Trophoblast cell (in vitro differentiated cells and primary cell): ENCODE data around the gene RNU6-9.

Source experiments
- DNase-seq, 2 donors: peaks; one replicate each; pipeline ENCODE4 v3.0.0-alpha.2; 2016
- H2AFZ ChIP-seq: 2 replicates; pipeline ENCODE4 v1.6.1; 2013; ENCODE audit warnings: low read length, moderate library complexity, mild to moderate bottlenecking; ENCODE audit not compliant: insufficient read depth, poor library complexity
- H2AK5ac ChIP-seq: 2 replicates; pipeline ENCODE4 v1.6.1; 2013; ENCODE audit warnings: mild to moderate bottlenecking, low read length
- H2BK120ac ChIP-seq: 2 replicates; pipeline ENCODE4 v1.6.1; 2013; ENCODE audit warnings: low read length, mild to moderate bottlenecking, moderate library complexity; ENCODE audit not compliant: insufficient read depth, poor library complexity
- H2BK12ac ChIP-seq: 2 replicates; pipeline ENCODE4 v1.6.1; 2013; ENCODE audit warnings: mild to moderate bottlenecking, low read length, moderate library complexity
- H2BK5ac ChIP-seq: 2 replicates; pipeline ENCODE4 v1.6.1; 2013; ENCODE audit warnings: low read length, low read depth, moderate library complexity, mild to moderate bottlenecking; ENCODE audit not compliant: poor library complexity
- H3K14ac ChIP-seq: 2 replicates; pipeline ENCODE4 v1.6.1; 2013; ENCODE audit warnings: mild to moderate bottlenecking, low read length
- H3K18ac ChIP-seq: 2 replicates; pipeline ENCODE4 v1.6.1; 2013; ENCODE audit warnings: mild to moderate bottlenecking, low read length
- H3K23ac ChIP-seq: 2 replicates; pipeline ENCODE4 v1.6.1; 2013; ENCODE audit warnings: low read length
- H3K27ac ChIP-seq: 2 replicates; pipeline ENCODE4 v1.5.1; 2013; ENCODE audit warnings: low read depth, mild to moderate bottlenecking, inconsistent platforms, low read length, moderate library complexity
- H3K27me3 ChIP-seq: 2 replicates; pipeline ENCODE4 v1.6.1; 2013; ENCODE audit warnings: inconsistent platforms, mild to moderate bottlenecking, low read length, moderate library complexity; ENCODE audit not compliant: insufficient read depth
- H3K36me3 ChIP-seq, 2 experiments: 1 replicate in 1 of 2; 2 replicates in 1 of 2; pipeline ENCODE4 v1.6.1; 2013; ENCODE audit warnings: low read length in 2 of 2, mild to moderate bottlenecking in 2 of 2, moderate library complexity in 1 of 2; ENCODE audit not compliant: insufficient read depth in 2 of 2, control insufficient read depth in 1 of 2
- H3K4ac ChIP-seq: 2 replicates; pipeline ENCODE4 v1.6.1; 2013; ENCODE audit warnings: low read depth, mild to moderate bottlenecking, low read length, moderate library complexity
- H3K4me1 ChIP-seq, 2 experiments: 1 replicate in 1 of 2; 2 replicates in 1 of 2; pipeline ENCODE4 v1.6.1; 2013; ENCODE audit warnings: low read length in 2 of 2, mild to moderate bottlenecking in 2 of 2, moderate library complexity in 1 of 2; ENCODE audit not compliant: insufficient read depth in 2 of 2, control insufficient read depth in 1 of 2
- H3K4me2 ChIP-seq: 2 replicates; pipeline ENCODE4 v1.6.1; 2013; ENCODE audit warnings: inconsistent platforms, mild to moderate bottlenecking, low read length, moderate library complexity
- H3K4me3 ChIP-seq: 2 replicates; pipeline ENCODE4 v1.5.1; 2013; ENCODE audit warnings: mild to moderate bottlenecking, low read depth, low read length, inconsistent platforms
- H3K79me1 ChIP-seq: one replicate; pipeline ENCODE4 v1.6.1; 2013; ENCODE audit warnings: low read length
- H3K79me2 ChIP-seq: 2 replicates; pipeline ENCODE4 v1.6.1; 2013; ENCODE audit warnings: low read length, mild to moderate bottlenecking; ENCODE audit not compliant: control insufficient read depth, insufficient read depth, poor library complexity
- H3K9ac ChIP-seq: 2 replicates; pipeline ENCODE4 v1.6.1; 2013; ENCODE audit warnings: mild to moderate bottlenecking, low read length
- H3K9me3 ChIP-seq: 2 replicates; pipeline ENCODE4 v1.6.1; 2013; ENCODE audit warnings: low read depth, mild to moderate bottlenecking, control low read depth, inconsistent platforms, low read length; ENCODE audit not compliant: insufficient read depth
- H4K12ac ChIP-seq: 2 replicates; pipeline ENCODE4 v1.6.1; 2013; ENCODE audit warnings: low read depth, mild to moderate bottlenecking, low read length, moderate library complexity
- H4K8ac ChIP-seq: 2 replicates; pipeline ENCODE4 v1.6.1; 2013; ENCODE audit warnings: low read depth, mild to moderate bottlenecking, low read length, moderate library complexity
- H4K91ac ChIP-seq: one replicate; pipeline ENCODE4 v1.6.1; 2013; ENCODE audit warnings: low read depth, mild to moderate bottlenecking, low read length, moderate library complexity
- WGBS: extraction: QIAGEN DNeasy Blood & Tissue Kit; methylation state at CpG from one replicate; pipeline ENCODE4 v1.1.7; 2013; ENCODE audit warnings: missing lambda C conversion rate; ENCODE audit not compliant: insufficient read length, insufficient coverage; ENCODE audit errors: extremely low coverage; 5-methylcytosine and 5-hydroxymethylcytosine counted together

The RNU6-9 gene

GRCh38 chr19:917323-918151 is 24.3 kb downstream of the RNU6-9 start, which contains the start of gene KISS1R:
KISS1R (plus strand) TSS chr19:917333; CDS start chr19:917503, 170 bp downstream.
- Histone ChIP-seq H3K4ac (no peak within 1 kb of the TSS), H2AFZ (no peak within 1 kb of the TSS), H3K4me1 (peaks cover 9 to 18% of the 10 kb centered on the region in 2 experiments), H3K9me3 (peaks cover 11% of the 10 kb centered on the region), H3K4me3 (peak within 1 kb of the TSS; percentile 27), H3K18ac (no peak within 1 kb of the TSS), H4K91ac (no peak within 1 kb of the TSS), H2BK120ac (no peak within 1 kb of the TSS), H3K79me2 (peaks cover 6% of the 10 kb centered on the region), H3K23ac (no peak within 1 kb of the TSS), H3K79me1 (peaks cover 9% of the 10 kb centered on the region), H3K14ac (no peak within 1 kb of the TSS), H2AK5ac (no peak within 1 kb of the TSS), H3K4me2 (peak within 1 kb of the TSS; percentile 57), H4K8ac (no peak within 1 kb of the TSS), H3K27ac (no peak within 1 kb of the TSS), H3K9ac (no peak within 1 kb of the TSS), H2BK12ac (no peak within 1 kb of the TSS), H2BK5ac (no peak within 1 kb of the TSS), H4K12ac (no peak within 1 kb of the TSS), H3K27me3 (peaks cover 40% of the 10 kb centered on the region), H3K36me3 (no peaks in the 10 kb centered on the region)
- peak; percentile 63 to 75 for DNase-seq
- WGBS, result no CpG with 5 or more reads among the region's 87 CpGs

GRCh38 chr19:918152-918437 is 24.8 kb downstream of the RNU6-9 start:
- no CpG with 5 or more reads among the region's 12 CpGs for WGBS

GRCh38 chr19:918481-919198 is 25.4 kb downstream of the RNU6-9 start:
- no peak overlapping the region for H3K18ac ChIP-seq
- H2BK12ac ChIP-seq, result no peak overlapping the region
- H3K4me2 ChIP-seq, result no peak overlapping the region
- no peak overlapping the region for H3K23ac ChIP-seq
- no peak overlapping the region for H3K9ac ChIP-seq
- no peak overlapping the region for H3K27ac ChIP-seq
- no peak overlapping the region for H2BK5ac ChIP-seq
- H2BK120ac ChIP-seq, result no peak overlapping the region
- H2AK5ac ChIP-seq, result no peak overlapping the region
- no peak for DNase-seq
- H4K12ac ChIP-seq, result no peak overlapping the region
- H2AFZ ChIP-seq, result no peak overlapping the region
- peaks cover 13 to 24% of the 10 kb centered on the region in 2 experiments for H3K4me1 ChIP-seq
- WGBS, result no CpG with 5 or more reads among the region's 58 CpGs
- peaks cover 7% of the 10 kb centered on the region for H3K79me1 ChIP-seq
- no peak overlapping the region for H3K4ac ChIP-seq
- H3K79me2 ChIP-seq, result peaks cover 2% of the 10 kb centered on the region
- H3K27me3 ChIP-seq, result peaks cover 40% of the 10 kb centered on the region
- no peak overlapping the region for H4K91ac ChIP-seq
- H3K9me3 ChIP-seq, result peaks cover 11% of the 10 kb centered on the region
- no peak overlapping the region for H3K4me3 ChIP-seq
- H3K36me3 ChIP-seq, result no peaks in the 10 kb centered on the region
- no peak overlapping the region for H3K14ac ChIP-seq
- no peak overlapping the region for H4K8ac ChIP-seq

More at GRCh38 chr19:918152-918437, 24.8 kb downstream of the RNU6-9 start:
- no peak overlapping the region for H4K91ac ChIP-seq
- H3K79me2 ChIP-seq, result peaks cover 3% of the 10 kb centered on the region
- no peak overlapping the region for H3K14ac ChIP-seq
- no peak overlapping the region for H2BK12ac ChIP-seq
- H3K4me3 ChIP-seq, result no peak overlapping the region
- peaks cover 40% of the 10 kb centered on the region for H3K27me3 ChIP-seq
- no peak overlapping the region for H3K18ac ChIP-seq
- no peak overlapping the region for H2AK5ac ChIP-seq
- no peak overlapping the region for H2AFZ ChIP-seq
- H4K12ac ChIP-seq, result no peak overlapping the region
- peak overlapping the region; percentile 57 for H3K4me2 ChIP-seq
- no peaks in the 10 kb centered on the region for H3K36me3 ChIP-seq
- no peak overlapping the region for H2BK5ac ChIP-seq
- H3K27ac ChIP-seq, result no peak overlapping the region
- no peak overlapping the region for H3K4ac ChIP-seq
- H3K9me3 ChIP-seq, result peaks cover 11% of the 10 kb centered on the region
- H3K9ac ChIP-seq, result no peak overlapping the region
- H3K4me1 ChIP-seq, result peaks cover 10 to 18% of the 10 kb centered on the region in 2 experiments
- no peak overlapping the region for H3K23ac ChIP-seq
- DNase-seq, result no peak
- H3K79me1 ChIP-seq, result peaks cover 7% of the 10 kb centered on the region
- no peak overlapping the region for H4K8ac ChIP-seq
- no peak overlapping the region for H2BK120ac ChIP-seq

- H3K18ac ChIP-seq, result no peak overlapping the region
- WGBS, result no CpG with 5 or more reads among the region's 68 CpGs
- DNase-seq, result peak; percentile 87 to 92
- H3K4me2 ChIP-seq, result peak overlapping the region; percentile 54
- no peak overlapping the region for H2BK5ac ChIP-seq
- no peak overlapping the region for H2BK12ac ChIP-seq
- H3K4me3 ChIP-seq, result no peak overlapping the region
- no peak overlapping the region for H3K9ac ChIP-seq
- H3K27me3 ChIP-seq, result peaks cover 40% of the 10 kb centered on the region
- peaks cover 18 to 30% of the 10 kb centered on the region in 2 experiments for H3K4me1 ChIP-seq
- no peak overlapping the region for H4K12ac ChIP-seq
- peaks cover 13% of the 10 kb centered on the region for H3K9me3 ChIP-seq
- no peak overlapping the region for H3K27ac ChIP-seq
- H3K36me3 ChIP-seq, result no peaks in the 10 kb centered on the region
- H3K79me1 ChIP-seq, result peaks cover 15% of the 10 kb centered on the region
- no peak overlapping the region for H2AFZ ChIP-seq
- no peak overlapping the region for H2BK120ac ChIP-seq
- H3K23ac ChIP-seq, result no peak overlapping the region
- no peak overlapping the region for H4K8ac ChIP-seq
- no peak overlapping the region for H4K91ac ChIP-seq
- H2AK5ac ChIP-seq, result no peak overlapping the region
- no peak overlapping the region for H3K14ac ChIP-seq
- peaks cover 2% of the 10 kb centered on the region for H3K79me2 ChIP-seq
- H3K4ac ChIP-seq, result no peak overlapping the region
Observed at GRCh38 chr19:919199-920050, 26.1 kb downstream of the RNU6-9 start.
